OCI-LY1 (cell line): ENCODE measurements around the gene CLDN5.

ENCODE experiments used
- H2AFZ ChIP-seq: fragments of 200-600 bp; sonication (generic), shearing (Covaris generic); 2 replicates; pipeline ENCODE4 v1.6.0; 2014; ENCODE audit warnings: antibody characterized with exemption, mild to moderate bottlenecking, low read length
- H3F3A ChIP-seq: fragments of 200-600 bp; sonication (generic), shearing (Covaris generic); 2 replicates; pipeline ENCODE4 v1.6.0; 2014; ENCODE audit warnings: mild to moderate bottlenecking, antibody characterized with exemption, low read length, moderate library complexity; ENCODE audit not compliant: insufficient read depth
- H3K27ac ChIP-seq: fragments of 200-600 bp; sonication (generic); 2 replicates; pipeline ENCODE4 v1.5.1; 2014; ENCODE audit warnings: low read length, mixed run types, mild to moderate bottlenecking, low read depth; ENCODE audit not compliant: poor library complexity, severe bottlenecking
- H3K27me3 ChIP-seq: fragments of 200-600 bp; sonication (generic); 2 replicates; pipeline ENCODE4 v1.6.0; 2014; ENCODE audit warnings: antibody characterized with exemption, mild to moderate bottlenecking, low read length, moderate library complexity; ENCODE audit not compliant: insufficient read depth
- H3K36me3 ChIP-seq: fragments of 200-600 bp; sonication (generic); 2 replicates; pipeline ENCODE4 v1.6.1; 2014; ENCODE audit warnings: mild to moderate bottlenecking, antibody characterized with exemption, low read length, moderate library complexity, mixed read lengths; ENCODE audit not compliant: insufficient read depth
- H3K4me1 ChIP-seq: fragments of 200-600 bp; sonication (generic); 2 replicates; pipeline ENCODE4 v1.5.1; 2014; ENCODE audit warnings: mild to moderate bottlenecking, low read length, moderate library complexity; ENCODE audit not compliant: insufficient read depth, severe bottlenecking
- H3K4me2 ChIP-seq: fragments of 200-600 bp; sonication (generic), shearing (Covaris generic); 2 replicates; pipeline ENCODE4 v1.6.1; 2014; ENCODE audit warnings: low read length
- H3K4me3 ChIP-seq: fragments of 200-600 bp; sonication (generic); 2 replicates; pipeline ENCODE4 v1.5.1; 2014; ENCODE audit warnings: low read length, low read depth, mild to moderate bottlenecking, mixed read lengths; ENCODE audit not compliant: poor library complexity, severe bottlenecking
- H3K79me2 ChIP-seq: fragments of 200-600 bp; shearing (Covaris generic); 2 replicates; pipeline ENCODE4 v1.6.1; 2016; ENCODE audit warnings: mixed run types, low read length, mixed read lengths; ENCODE audit not compliant: insufficient read depth
- H3K9ac ChIP-seq: fragments of 200-600 bp; sonication (generic), shearing (Covaris generic); 2 replicates; pipeline ENCODE4 v1.6.1; 2014; ENCODE audit warnings: mild to moderate bottlenecking, low read length, mixed read lengths
- H3K9me2 ChIP-seq: fragments of 200-600 bp; sonication (generic), shearing (Covaris generic); 2 replicates; pipeline ENCODE4 v1.6.1; 2014; ENCODE audit warnings: low read depth, mild to moderate bottlenecking, low read length, mixed read lengths
- H3K9me3 ChIP-seq: fragments of 200-600 bp; shearing (Covaris generic); 2 replicates; pipeline ENCODE4 v1.6.1; 2014; ENCODE audit warnings: low read length, mixed read lengths
- H4K20me1 ChIP-seq: fragments of 200-600 bp; sonication (generic), shearing (Covaris generic); 2 replicates; pipeline ENCODE4 v1.6.0; 2016; ENCODE audit warnings: mild to moderate bottlenecking, low read length; ENCODE audit not compliant: insufficient read depth
- CTCF ChIP-seq: fragments of 200-600 bp; sonication (generic), shearing (Covaris generic); IDR thresholded peaks from 2 replicates; pipeline ENCODE4 v1.5.1; 2017; ENCODE audit warnings: mild to moderate bottlenecking, antibody characterized with exemption, low read length, moderate library complexity, mixed read lengths
- EZH2 ChIP-seq: fragments of 200-600 bp; sonication (generic), shearing (Covaris generic); IDR thresholded peaks from 2 replicates; pipeline ENCODE4 v1.8.0; 2017; ENCODE audit warnings: borderline replicate concordance, mixed run types, mild to moderate bottlenecking, antibody characterized with exemption, low read length, moderate library complexity, mixed read lengths

CLDN5 gene

GRCh38 chr22:19473578-19473977 lies 50.6 kb downstream of the CLDN5 start:
- H3K27ac ChIP-seq: no peak overlapping the region
- no peaks in the 10 kb centered on the region for H3K9me2 ChIP-seq
- no peak overlapping the region for H3K9ac ChIP-seq
- H3K27me3 ChIP-seq: no peaks in the 10 kb centered on the region
- no peak for TF ChIP-seq EZH2
- no peak for TF ChIP-seq CTCF
- H3F3A ChIP-seq: no peaks in the 10 kb centered on the region
- H3K9me3 ChIP-seq: no peaks in the 10 kb centered on the region
- no peak overlapping the region for H2AFZ ChIP-seq
- H4K20me1 ChIP-seq: no peaks in the 10 kb centered on the region
- H3K36me3 ChIP-seq: peaks cover 65% of the 10 kb centered on the region
- no peak overlapping the region for H3K4me3 ChIP-seq
- H3K79me2 ChIP-seq: peaks cover 28% of the 10 kb centered on the region
- no peak overlapping the region for H3K4me2 ChIP-seq
- H3K4me1 ChIP-seq: peaks cover 14% of the 10 kb centered on the region
